OCI-LY7 (cell line): ENCODE data around the gene VKORC1. TPM values are rescaled to one million over a fixed set of nuclear protein-coding genes. Genes with fewer than 3 reads are reported as not detected.

ENCODE experiments used
- Bru-seq: library from RNA; stranded (reverse); fragments of 400-500 nt; gene quantifications from one replicate; lab custom pipeline; 2021; lab: Mats Ljungman, UMichigan
- BruChase-seq, 2 experiments: library from RNA; stranded (reverse); fragments of 400-500 nt; gene quantifications; one replicate each; lab custom pipeline; 2021; lab: Mats Ljungman, UMichigan
- BruUV-seq: library from RNA; stranded (reverse); fragments of 400-500 nt; replicated peaks from 2 replicates; lab custom pipeline; 2021; lab: Mats Ljungman, UMichigan
- CTCF ChIA-PET: fragments of 300-600 bp; sonication (Branson Sonifier 250); formaldehyde crosslinking; loops from one replicate; lab custom pipeline; 2022; ENCODE audit warnings: antibody characterized with exemption; ENCODE audit not compliant: unreplicated experiment; lab: Charles Lee
- POLR2A ChIA-PET: fragments of 300-600 bp; sonication (Branson Sonifier 250); formaldehyde crosslinking; loops from one replicate; lab custom pipeline; 2022; ENCODE audit warnings: antibody characterized with exemption; lab: Charles Lee
- DNase-seq: peaks from one replicate; pipeline ENCODE4 v3.0.0-alpha.2; 2015; ENCODE audit warnings: low spot score
- H2AFZ ChIP-seq: fragments of 200-600 bp; sonication (generic), shearing (Covaris generic); 2 replicates; pipeline ENCODE4 v1.6.1; 2014; ENCODE audit warnings: mild to moderate bottlenecking, antibody characterized with exemption, low read length, moderate library complexity
- H3K27ac ChIP-seq: fragments of 200-600 bp; sonication (generic); 2 replicates; pipeline ENCODE4 v1.5.1; 2014; ENCODE audit warnings: mixed run types, low read depth, mild to moderate bottlenecking, moderate library complexity, low read length, inconsistent platforms; ENCODE audit not compliant: poor library complexity, severe bottlenecking
- H3K36me3 ChIP-seq: fragments of 200-600 bp; sonication (generic); 2 replicates; pipeline ENCODE4 v1.6.1; 2014; ENCODE audit warnings: mild to moderate bottlenecking, antibody characterized with exemption, low read length, moderate library complexity, mixed read lengths; ENCODE audit not compliant: insufficient read depth
- H3K4me1 ChIP-seq: fragments of 200-600 bp; sonication (generic); 2 replicates; pipeline ENCODE4 v1.5.1; 2014; ENCODE audit warnings: mild to moderate bottlenecking, low read length; ENCODE audit not compliant: insufficient read depth, poor library complexity, severe bottlenecking
- H3K4me2 ChIP-seq: fragments of 200-600 bp; sonication (generic); 2 replicates; pipeline ENCODE4 v1.6.1; 2014; ENCODE audit warnings: mild to moderate bottlenecking, low read length
- H3K4me3 ChIP-seq: fragments of 200-600 bp; sonication (generic); 2 replicates; pipeline ENCODE4 v1.5.1; 2014; ENCODE audit warnings: mild to moderate bottlenecking, low read depth, low read length; ENCODE audit not compliant: poor library complexity, severe bottlenecking
- H3K79me2 ChIP-seq: fragments of 200-600 bp; sonication (generic); 2 replicates; pipeline ENCODE4 v1.6.1; 2016; ENCODE audit warnings: low read depth, mild to moderate bottlenecking, low read length, moderate library complexity, mixed read lengths; ENCODE audit not compliant: insufficient read depth
- H3K9me2 ChIP-seq: fragments of 200-600 bp; sonication (generic); 2 replicates; pipeline ENCODE4 v1.6.1; 2016; ENCODE audit warnings: mild to moderate bottlenecking, low read length, mixed read lengths; ENCODE audit not compliant: insufficient read depth
- H3K9me3 ChIP-seq: fragments of 200-600 bp; sonication (generic); 2 replicates; pipeline ENCODE4 v1.6.1; 2014; ENCODE audit warnings: mild to moderate bottlenecking, mixed run types, low read length, mixed read lengths
- H4K20me1 ChIP-seq: fragments of 200-600 bp; sonication (generic); 2 replicates; pipeline ENCODE4 v1.6.1; 2014; ENCODE audit warnings: mild to moderate bottlenecking, antibody characterized with exemption, low read length, moderate library complexity, mixed read lengths; ENCODE audit not compliant: insufficient read depth
- EZH2phosphoT487 ChIP-seq: fragments of 200-600 bp; sonication (generic); IDR thresholded peaks from 2 replicates; pipeline ENCODE4 v1.6.1; 2018; ENCODE audit warnings: low read depth, borderline replicate concordance, mild to moderate bottlenecking, mixed run types, antibody characterized with exemption, low read length, moderate library complexity, mixed read lengths
- intact Hi-C: fragments of 100-400 bp; cut with micrococcal nuclease; formaldehyde crosslinking; loops from one replicate; pipeline ENCODE4 v1.10.0; 2022; ENCODE audit not compliant: unreplicated experiment
- long read RNA-seq: library from polyadenylated mRNA; stranded (forward); transcript quantifications from one replicate; pipeline ENCODE4 v2.0.0, GENCODE V29; 2022
- total RNA-seq, 2 experiments: library from RNA; depleted of rRNA in 1 of 2; stranded (reverse); fragments of >200 nt in 1 of 2; shearing (Covaris generic) in 1 of 2; gene quantifications; 2 replicates each; pipeline ENCODE4 v1.2.3, GENCODE V29; 2014 to 2022
- TF ChIP-seq, protein P1 (sequence below): fragments of 200-600 bp; sonication (generic); conservative IDR thresholded peaks from 2 replicates; pipeline ENCODE4 v1.5.1; 2014; ENCODE audit warnings: mild to moderate bottlenecking, antibody characterized with exemption, low read length, moderate library complexity, mixed read lengths

VKORC1 gene
- total RNA-seq (2014; rRNA removed; shearing (Covaris generic)) (68.8 and 69.3 TPM in 2 replicates), total RNA-seq (2022) (60.1 and 70.2 TPM in 2 replicates), Bru-seq, nascent RNA (percentile 53 among the genes with signal in this experiment), BruChase-seq, experiment 1, labeled RNA remaining after a 6-hour chase (percentile 83 among the genes with signal in this experiment), BruChase-seq, experiment 2, labeled RNA remaining after a 2-hour chase (percentile 82 among the genes with signal in this experiment)
- long read RNA-seq, transcript VKORC1-205 (3 exons, 1,012 nt) = major isoform, 42 of 49 reads
- long read RNA-seq, partial matches to known transcripts = 0 of 49 reads
- long read RNA-seq, other reads (novel, unspliced or antisense) = 3 of 49 reads

DNA sequence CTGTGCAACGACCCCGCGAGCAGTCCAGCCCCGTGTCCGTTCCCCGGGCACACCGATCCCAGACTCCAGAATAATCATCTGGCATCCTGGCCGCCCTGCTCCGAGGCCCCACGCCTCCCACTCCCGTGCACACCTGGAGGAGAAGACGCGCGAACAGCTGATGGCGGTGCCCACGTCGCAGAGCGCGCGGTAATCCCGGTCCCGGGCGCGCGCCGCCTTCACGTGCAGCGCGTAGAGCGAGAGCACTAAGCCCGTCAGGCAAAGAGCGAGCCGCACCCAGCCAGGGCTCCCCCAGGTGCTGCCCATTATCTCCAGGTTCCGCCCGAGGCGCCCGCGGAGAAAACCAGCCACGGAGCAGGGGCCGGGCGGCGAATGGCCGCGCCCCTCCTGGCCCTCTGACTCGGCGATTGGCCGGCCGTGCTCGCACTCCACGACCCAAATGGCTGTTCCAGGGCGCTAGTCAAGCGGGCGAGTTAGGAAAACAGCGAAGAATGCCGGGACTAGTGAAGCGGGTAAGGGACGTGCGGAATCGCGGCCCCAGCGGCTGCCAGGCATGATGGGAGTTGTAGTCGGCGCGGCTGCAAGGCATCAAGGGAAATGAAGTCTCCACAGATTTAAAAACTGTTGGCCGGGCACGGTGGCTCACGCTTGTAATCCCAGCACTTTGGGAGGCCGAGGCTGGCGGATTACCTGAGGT, at the start of gene VKORC1:
Gene VKORC1 (minus strand): TSS at position 374 of the 697 bp plus-strand sequence. CDS start 68 bp downstream, at position 306.
- POLR2A ChIA-PET = interaction anchor here (1.0 to 1.7 kb wide), 3 partner anchors 20 to 23 kb away, joined by 3 to 5 read pairs (median 4); partner anchors contain the start of genes KAT8, ZNF646 and ZNF668
- intact Hi-C loops = loop anchor here (1.0 kb wide), 3 partner anchors 20 to 109 kb away; partner anchors contain the start of genes HSD3B7, ZNF646 and ZNF668
- TF ChIP-seq, protein P1, sequence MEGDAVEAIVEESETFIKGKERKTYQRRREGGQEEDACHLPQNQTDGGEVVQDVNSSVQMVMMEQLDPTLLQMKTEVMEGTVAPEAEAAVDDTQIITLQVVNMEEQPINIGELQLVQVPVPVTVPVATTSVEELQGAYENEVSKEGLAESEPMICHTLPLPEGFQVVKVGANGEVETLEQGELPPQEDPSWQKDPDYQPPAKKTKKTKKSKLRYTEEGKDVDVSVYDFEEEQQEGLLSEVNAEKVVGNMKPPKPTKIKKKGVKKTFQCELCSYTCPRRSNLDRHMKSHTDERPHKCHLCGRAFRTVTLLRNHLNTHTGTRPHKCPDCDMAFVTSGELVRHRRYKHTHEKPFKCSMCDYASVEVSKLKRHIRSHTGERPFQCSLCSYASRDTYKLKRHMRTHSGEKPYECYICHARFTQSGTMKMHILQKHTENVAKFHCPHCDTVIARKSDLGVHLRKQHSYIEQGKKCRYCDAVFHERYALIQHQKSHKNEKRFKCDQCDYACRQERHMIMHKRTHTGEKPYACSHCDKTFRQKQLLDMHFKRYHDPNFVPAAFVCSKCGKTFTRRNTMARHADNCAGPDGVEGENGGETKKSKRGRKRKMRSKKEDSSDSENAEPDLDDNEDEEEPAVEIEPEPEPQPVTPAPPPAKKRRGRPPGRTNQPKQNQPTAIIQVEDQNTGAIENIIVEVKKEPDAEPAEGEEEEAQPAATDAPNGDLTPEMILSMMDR = no peak
- TF ChIP-seq EZH2phosphoT487 = no peak
- CTCF ChIA-PET = no interaction called here
- peaks cover 23% of the 10 kb centered on the region for H3K79me2 ChIP-seq
- no peaks in the 10 kb centered on the region for H3K9me3 ChIP-seq
- no peaks in the 10 kb centered on the region for H3K9me2 ChIP-seq
- peak within 1 kb of the TSS; percentile 81 for H2AFZ ChIP-seq
- H4K20me1 ChIP-seq = peaks cover 5% of the 10 kb centered on the region; the same call in 1 of the 2 replicates
- peaks cover 18% of the 10 kb centered on the region for H3K4me1 ChIP-seq
- peaks cover 24% of the 10 kb centered on the region for H3K36me3 ChIP-seq
- H3K4me3 ChIP-seq = peak within 1 kb of the TSS; percentile 86
- DNase-seq = peak; percentile 92
- no TSS peak for BruUV-seq
- H3K27ac ChIP-seq = peak within 1 kb of the TSS; percentile 71
- peak within 1 kb of the TSS; percentile 100 for H3K4me2 ChIP-seq

DNA sequence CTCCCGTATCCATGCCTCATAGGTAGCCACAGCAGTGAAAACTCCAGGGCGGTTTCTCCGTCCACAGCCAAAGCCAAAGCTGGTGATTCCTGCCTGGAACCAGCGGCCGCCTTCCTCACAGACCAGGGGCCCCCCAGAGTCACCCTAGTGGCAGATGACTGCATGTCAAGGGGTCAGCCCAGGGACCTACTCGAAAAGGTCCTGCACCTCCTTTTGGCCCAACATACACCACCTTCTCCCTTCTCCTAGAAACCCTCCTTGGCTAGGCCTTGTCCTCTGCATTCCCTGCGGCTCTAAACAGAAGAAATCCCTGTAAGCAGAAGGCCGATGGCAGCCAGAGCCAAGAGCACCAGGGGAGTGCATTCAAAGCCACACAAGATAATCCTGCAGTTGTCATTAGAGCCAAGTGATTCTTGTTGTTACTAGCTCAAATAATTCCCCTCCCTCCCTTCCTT, 49.1 kb upstream of the VKORC1 start:
- CTCF ChIA-PET = no interaction called here

More for the DNA sequence above, 49.1 kb upstream of the VKORC1 start:
- Histone ChIP-seq H3K79me2 (no peaks in the 10 kb centered on the region), H3K4me3 (no peak overlapping the region), H3K27ac (no peak overlapping the region), H3K4me2 (no peak overlapping the region), H3K9me2 (no peaks in the 10 kb centered on the region), H3K9me3 (no peaks in the 10 kb centered on the region), H4K20me1 (no peaks in the 10 kb centered on the region), H3K4me1 (peaks cover 16% of the 10 kb centered on the region), H3K36me3 (no peaks in the 10 kb centered on the region), H2AFZ (no peak overlapping the region)
- POLR2A ChIA-PET = interaction anchor here (2.2 kb wide), 1 partner anchor 26 kb away, joined by 16 read pairs; the partner anchor contains the start of gene KAT8
- TF ChIP-seq, protein P1 = no peak
- TF ChIP-seq EZH2phosphoT487 = no peak
- intact Hi-C loops = loop anchor here (2.0 kb wide), 1 partner anchor 35 kb away; the partner anchor contains the start of gene BCKDK
- DNase-seq = no peak
- BruUV-seq = no TSS peak
